B cell (primary cell): Measurements from ENCODE around the gene UGT1A4. TPM values are rescaled to one million over a fixed set of nuclear protein-coding genes. Genes with fewer than 3 reads are reported as not detected.

ENCODE experiments used
- ATAC-seq: fragments of 200-7000 bp; cut with Tn5 transposase; one replicate; pipeline ENCODE4 v1.10.0; 2021; ENCODE audit warnings: low read depth, mild to moderate bottlenecking, moderate number of reproducible peaks, moderate library complexity
- CTCF ChIA-PET: fragments of 350-600 bp; sonication (Branson Sonifier 250); formaldehyde crosslinking; loops from one replicate; lab custom pipeline; 2021; ENCODE audit warnings: antibody characterized with exemption, inconsistent platforms; lab: Charles Lee
- POLR2A ChIA-PET: fragments of 350-600 bp; sonication (Branson Sonifier 250); formaldehyde crosslinking; loops from one replicate; lab custom pipeline; 2021; ENCODE audit warnings: antibody characterized with exemption; lab: Charles Lee
- DNase-seq: peaks from one replicate; pipeline ENCODE4 v3.0.0; 2013
- H2AFZ ChIP-seq: 2 replicates; pipeline ENCODE4 v1.6.1; 2012; ENCODE audit warnings: mild to moderate bottlenecking, low read depth, low read length; ENCODE audit not compliant: insufficient read depth, poor library complexity, severe bottlenecking
- H3K27ac ChIP-seq, 2 donors: 1 replicate in 1 of 2; 2 replicates in 1 of 2; pipeline ENCODE4 v1.5.1; 2012 to 2013; ENCODE audit warnings: low read length in 2 of 2, mild to moderate bottlenecking in 2 of 2, moderate library complexity in 1 of 2
- H3K27me3 ChIP-seq, 4 experiments: fragments of 200-600 bp in 1 of 4; sonication (generic) in 1 of 4; replicated peaks in 1 of 4; 1 replicate in 2 of 4; 2 replicates in 2 of 4; pipeline versions ENCODE4 v1.6.1 to v1.7.0; 2013 to 2016; ENCODE audit warnings: low read length in 3 of 4, mild to moderate bottlenecking in 2 of 4, mixed read lengths in 1 of 4, moderate library complexity in 1 of 4; ENCODE audit not compliant: insufficient read depth in 4 of 4, control insufficient read depth in 3 of 4; ENCODE audit errors: control extremely low read depth in 1 of 4
- H3K36me3 ChIP-seq, 2 experiments: replicated peaks in 1 of 2; 1 replicate in 1 of 2; 2 replicates in 1 of 2; pipeline versions ENCODE4 v1.6.1 to v1.7.1; 2013; ENCODE audit warnings: low read length in 1 of 2; ENCODE audit not compliant: insufficient read depth in 2 of 2, control insufficient read depth in 1 of 2; ENCODE audit errors: control extremely low read depth in 1 of 2, extremely low read depth in 1 of 2
- H3K4me1 ChIP-seq, 2 donors: fragments of 200-600 bp in 1 of 2; sonication (generic) in 1 of 2; 1 replicate in 1 of 2; 2 replicates in 1 of 2; pipeline versions ENCODE4 v1.5.1 to v1.6.1; 2013 to 2017; ENCODE audit warnings: low read length in 2 of 2; ENCODE audit not compliant: control insufficient read depth in 2 of 2, insufficient read depth in 2 of 2
- H3K4me2 ChIP-seq: replicated peaks from 2 replicates; pipeline ENCODE3; 2012; ENCODE audit warnings: mild to moderate bottlenecking, low read depth, low read length; ENCODE audit not compliant: poor library complexity, severe bottlenecking
- H3K4me3 ChIP-seq, 5 experiments: fragments of 200-600 bp in 1 of 5; sonication (generic) in 1 of 5; 1 replicate in 3 of 5; 2 replicates in 2 of 5; pipeline versions ENCODE4 v1.5.1 to v1.7.0; 2011 to 2016; ENCODE audit warnings: low read length in 4 of 5, mild to moderate bottlenecking in 4 of 5, low read depth in 2 of 5, control low read depth in 1 of 5, moderate library complexity in 1 of 5; ENCODE audit not compliant: insufficient read depth in 1 of 5; ENCODE audit errors: control extremely low read depth in 1 of 5, extremely low read depth in 1 of 5
- H3K79me2 ChIP-seq: fragments of 200-600 bp; sonication (generic); one replicate; pipeline ENCODE4 v1.6.0; 2016; ENCODE audit warnings: low read length; ENCODE audit not compliant: control insufficient read depth, insufficient read depth
- H3K9ac ChIP-seq: fragments of 200-600 bp; sonication (generic); 2 replicates; pipeline ENCODE4 v1.6.1; 2017; ENCODE audit warnings: mild to moderate bottlenecking, low read length, moderate library complexity
- H3K9me3 ChIP-seq, 3 donors: one replicate each; pipeline versions ENCODE4 v1.6.1 to v1.7.1; 2013; ENCODE audit warnings: low read length in 2 of 3; ENCODE audit not compliant: control insufficient read depth in 2 of 3, insufficient read depth in 1 of 3; ENCODE audit errors: control extremely low read depth in 1 of 3
- H4K20me1 ChIP-seq: 2 replicates; pipeline ENCODE4 v1.6.0; 2012; ENCODE audit warnings: mild to moderate bottlenecking, low read length; ENCODE audit not compliant: insufficient read depth, control insufficient read depth, poor library complexity, severe bottlenecking
- H3K27ac Mint-ChIP-seq: one replicate; pipeline ENCODE4 v1.8.0; 2021; ENCODE audit warnings: mixed read lengths
- H3K27me3 Mint-ChIP-seq: one replicate; pipeline ENCODE4 v1.8.0; 2021; ENCODE audit warnings: mixed read lengths
- H3K4me1 Mint-ChIP-seq: one replicate; pipeline ENCODE4 v1.8.0; 2021; ENCODE audit warnings: mixed read lengths
- H3K4me3 Mint-ChIP-seq: one replicate; pipeline ENCODE4 v1.8.0; 2021; ENCODE audit warnings: mixed read lengths
- H3K9me3 Mint-ChIP-seq: one replicate; pipeline ENCODE4 v1.8.0; 2022; ENCODE audit warnings: mixed read lengths; ENCODE audit not compliant: insufficient read depth
- EZH2 ChIP-seq: IDR thresholded peaks from 2 replicates; pipeline ENCODE4 v1.6.1; 2012; ENCODE audit warnings: borderline replicate concordance, low read depth, mild to moderate bottlenecking, moderate library complexity, low read length; ENCODE audit not compliant: insufficient read depth, poor library complexity, severe bottlenecking
- WGBS: methylation state at CpG from one replicate; pipeline ENCODE4 v1.1.5; 2013; ENCODE audit warnings: missing lambda C conversion rate; ENCODE audit not compliant: insufficient coverage; 5-methylcytosine and 5-hydroxymethylcytosine counted together
- intact Hi-C: fragments of 100-400 bp; cut with micrococcal nuclease; formaldehyde crosslinking; loops from one replicate; pipeline ENCODE4 v1.10.0; 2022
- polyA plus RNA-seq: library from polyadenylated mRNA; depleted of rRNA; stranded (reverse); fragments of >200 nt; gene quantifications from 2 replicates; pipeline ENCODE4 v1.2.3, GENCODE V29; 2012
- total RNA-seq, 2 donors: library from RNA; stranded (reverse); fragments of 120-200 nt in 1 of 2; gene quantifications; 1 replicate in 1 of 2; 2 replicates in 1 of 2; pipeline versions ENCODE4 v1.2.3 to v1.2.4, GENCODE V29; 2013 to 2022
- TF ChIP-seq, protein P1 (sequence below): fragments of 200-600 bp; IDR thresholded peaks from one replicate; pipeline ENCODE4 v1.8.0; 2022; ENCODE audit warnings: antibody characterized with exemption, mild to moderate bottlenecking

UGT1A4 gene
- total and polyA plus RNA-seq, 2 donors (not counting 1 experiment from before 2014, with no cell fraction given), result not detected

DNA sequence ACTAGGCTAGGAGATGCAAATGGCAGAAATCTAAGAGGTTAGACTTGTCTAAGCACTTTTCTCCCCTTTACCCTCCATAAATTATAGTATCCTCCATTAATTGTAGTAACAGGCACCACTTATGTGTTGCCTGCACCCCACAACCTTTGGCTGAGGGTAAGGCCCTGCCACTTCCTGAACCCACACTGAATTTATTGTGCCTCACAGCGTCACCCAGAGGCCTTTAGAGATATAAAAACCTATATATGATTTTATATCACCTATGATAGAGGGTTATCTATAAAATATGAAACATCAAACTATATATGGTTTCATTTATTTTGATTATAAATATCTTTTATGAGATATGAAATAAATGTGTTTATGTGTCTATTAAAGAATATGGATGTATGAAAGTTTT lies 44.2 kb upstream of the UGT1A4 start:
- TF ChIP-seq, protein P1, sequence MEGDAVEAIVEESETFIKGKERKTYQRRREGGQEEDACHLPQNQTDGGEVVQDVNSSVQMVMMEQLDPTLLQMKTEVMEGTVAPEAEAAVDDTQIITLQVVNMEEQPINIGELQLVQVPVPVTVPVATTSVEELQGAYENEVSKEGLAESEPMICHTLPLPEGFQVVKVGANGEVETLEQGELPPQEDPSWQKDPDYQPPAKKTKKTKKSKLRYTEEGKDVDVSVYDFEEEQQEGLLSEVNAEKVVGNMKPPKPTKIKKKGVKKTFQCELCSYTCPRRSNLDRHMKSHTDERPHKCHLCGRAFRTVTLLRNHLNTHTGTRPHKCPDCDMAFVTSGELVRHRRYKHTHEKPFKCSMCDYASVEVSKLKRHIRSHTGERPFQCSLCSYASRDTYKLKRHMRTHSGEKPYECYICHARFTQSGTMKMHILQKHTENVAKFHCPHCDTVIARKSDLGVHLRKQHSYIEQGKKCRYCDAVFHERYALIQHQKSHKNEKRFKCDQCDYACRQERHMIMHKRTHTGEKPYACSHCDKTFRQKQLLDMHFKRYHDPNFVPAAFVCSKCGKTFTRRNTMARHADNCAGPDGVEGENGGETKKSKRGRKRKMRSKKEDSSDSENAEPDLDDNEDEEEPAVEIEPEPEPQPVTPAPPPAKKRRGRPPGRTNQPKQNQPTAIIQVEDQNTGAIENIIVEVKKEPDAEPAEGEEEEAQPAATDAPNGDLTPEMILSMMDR, result no peak
- no peak for TF ChIP-seq EZH2
- no CpG with 5 or more reads among the region's 1 CpG for WGBS
- CTCF ChIA-PET, result no interaction called here

DNA sequence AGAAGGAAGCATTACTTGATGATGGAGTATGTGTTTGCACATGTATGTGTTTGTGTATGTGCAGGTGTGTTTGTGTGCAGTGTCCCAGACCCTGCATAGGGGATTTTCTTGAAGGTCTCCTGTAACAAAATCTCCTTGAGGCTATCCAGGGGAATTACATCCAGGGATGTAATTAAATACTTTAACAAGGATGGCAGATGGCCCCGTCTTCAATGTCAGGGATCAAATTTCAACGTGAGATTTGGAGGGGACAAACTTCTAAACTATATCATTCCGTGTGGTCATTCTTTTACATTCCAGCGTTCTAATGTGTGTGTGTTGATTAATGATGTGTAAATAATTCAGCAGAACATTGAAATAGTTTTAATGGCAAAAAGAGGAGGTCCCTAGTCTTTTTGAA lies 43.5 kb upstream of the UGT1A4 start:
- TF ChIP-seq, protein P1, result no peak
- no peak for TF ChIP-seq EZH2
- ChIA-PET POLR2A (no interaction called here), CTCF (no interaction called here)
- no peak overlapping the region for H2AFZ ChIP-seq
- intact Hi-C loops, result no loop called here
- no peaks in the 10 kb centered on the region for H3K4me1 Mint-ChIP-seq
- no peaks in the 10 kb centered on the region for H3K36me3 ChIP-seq
- H3K79me2 ChIP-seq, result no peaks in the 10 kb centered on the region
- no peak overlapping the region for H3K27ac ChIP-seq
- H3K4me1 ChIP-seq, result no peaks in the 10 kb centered on the region
- H3K4me3 Mint-ChIP-seq, result no peak overlapping the region
- no peak overlapping the region for H3K9ac ChIP-seq
- no peaks in the 10 kb centered on the region for H3K9me3 ChIP-seq
- no peak overlapping the region for H3K27ac Mint-ChIP-seq
- H3K27me3 Mint-ChIP-seq, result peaks cover 21% of the 10 kb centered on the region
- H3K9me3 Mint-ChIP-seq, result no peaks in the 10 kb centered on the region
- WGBS, result no CpG with 5 or more reads among the region's 4 CpGs
- no peak overlapping the region for H3K4me3 ChIP-seq
- H4K20me1 ChIP-seq, result no peaks in the 10 kb centered on the region
- H3K27me3 ChIP-seq, result peaks cover 0 to 3% (median 0%) of the 10 kb centered on the region in 4 experiments
- no peak for DNase-seq
- no peak for ATAC-seq
- H3K4me2 ChIP-seq, result no peak overlapping the region

More for the DNA sequence above, 44.2 kb upstream of the UGT1A4 start:
- DNase-seq (no peak), ATAC-seq (no peak)
- H3K9me3 Mint-ChIP-seq, result no peaks in the 10 kb centered on the region
- Histone ChIP-seq H3K9me3 (no peaks in the 10 kb centered on the region), H3K4me2 (no peak overlapping the region), H3K36me3 (no peaks in the 10 kb centered on the region), H3K9ac (no peak overlapping the region), H3K4me3 (no peak overlapping the region), H3K79me2 (no peaks in the 10 kb centered on the region), H2AFZ (no peak overlapping the region), H4K20me1 (no peaks in the 10 kb centered on the region), H3K27ac (no peak overlapping the region), H3K27me3 (peaks cover 0 to 3% (median 0%) of the 10 kb centered on the region in 4 experiments), H3K4me1 (no peaks in the 10 kb centered on the region)
- POLR2A ChIA-PET, result no interaction called here
- no peak overlapping the region for H3K27ac Mint-ChIP-seq
- H3K4me1 Mint-ChIP-seq, result no peaks in the 10 kb centered on the region
- intact Hi-C loops, result no loop called here
- H3K27me3 Mint-ChIP-seq, result peaks cover 20% of the 10 kb centered on the region
- H3K4me3 Mint-ChIP-seq, result no peak overlapping the region
